CMK (cell line): ENCODE results near the gene PPP2R2D.
"Not testable (repeated sequence)": the region's sequence is repeated elsewhere in the genome, so short reads cannot be mapped to it uniquely, and the experiment has no call there.

Experiments used
- DNase-seq: peaks from one replicate; pipeline ENCODE4 v3.0.0-alpha.2; 2010; ENCODE audit warnings: low read depth

The PPP2R2D gene

DNA sequence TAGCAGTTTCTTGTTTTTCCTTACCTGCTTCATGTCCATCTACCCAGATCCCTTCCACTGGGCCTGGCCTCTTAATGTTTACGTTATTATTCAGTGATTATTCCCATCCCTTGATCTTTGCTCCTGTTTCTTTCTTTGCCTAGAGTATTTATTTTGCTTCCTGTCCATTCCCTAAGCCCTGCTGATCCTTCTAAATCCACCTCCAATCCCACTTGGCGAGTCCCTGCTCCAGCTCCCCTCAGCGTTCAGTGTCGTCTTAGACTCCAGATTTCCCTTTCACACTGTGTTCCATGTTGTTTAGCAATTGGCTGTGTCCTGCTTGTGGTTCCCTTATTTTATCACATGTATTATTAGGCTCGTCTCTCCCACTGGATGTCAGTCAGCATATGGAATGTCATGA lies 7.3 kb downstream of the PPP2R2D start:
- DNase-seq, result no peak

DNA sequence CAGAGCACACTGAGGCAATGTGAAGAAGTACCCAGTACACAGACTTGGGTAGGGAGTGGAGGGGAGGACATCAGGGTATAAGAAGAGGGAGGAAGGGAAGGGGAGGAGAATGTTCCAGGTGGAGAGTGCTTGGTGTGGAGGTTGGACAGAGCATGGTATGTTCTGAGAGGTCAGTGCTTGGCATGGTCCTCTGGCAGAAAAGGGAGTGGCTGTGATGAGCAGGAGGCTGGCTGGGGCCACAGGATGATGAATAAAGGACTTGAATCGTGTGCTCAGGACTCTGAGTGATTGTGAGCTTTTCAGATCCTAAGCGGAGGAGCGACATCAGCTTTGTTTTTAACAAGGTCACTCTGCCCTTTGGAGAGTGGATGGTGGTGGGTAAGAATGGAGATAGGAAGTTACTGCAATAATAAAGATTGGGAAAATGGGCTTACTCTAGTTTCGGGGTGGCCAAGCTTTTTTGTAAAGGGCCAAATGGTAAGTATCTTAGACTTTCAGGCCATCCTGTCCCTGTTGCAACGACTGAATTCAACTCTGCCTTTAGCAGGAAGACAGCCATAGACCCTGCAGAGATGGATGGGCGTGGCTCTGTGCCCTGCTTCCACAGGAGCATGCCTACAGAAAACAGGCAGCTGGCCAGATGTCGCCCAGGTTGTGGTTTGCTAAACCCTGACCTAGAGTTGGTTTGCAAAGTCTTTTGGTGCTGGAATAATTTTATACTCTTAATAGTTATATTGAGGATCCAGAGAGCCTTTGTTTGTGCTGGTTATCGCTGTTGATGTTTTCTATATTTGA lies 8.4 kb downstream of the PPP2R2D start:
- DNase-seq, result no peak

DNA sequence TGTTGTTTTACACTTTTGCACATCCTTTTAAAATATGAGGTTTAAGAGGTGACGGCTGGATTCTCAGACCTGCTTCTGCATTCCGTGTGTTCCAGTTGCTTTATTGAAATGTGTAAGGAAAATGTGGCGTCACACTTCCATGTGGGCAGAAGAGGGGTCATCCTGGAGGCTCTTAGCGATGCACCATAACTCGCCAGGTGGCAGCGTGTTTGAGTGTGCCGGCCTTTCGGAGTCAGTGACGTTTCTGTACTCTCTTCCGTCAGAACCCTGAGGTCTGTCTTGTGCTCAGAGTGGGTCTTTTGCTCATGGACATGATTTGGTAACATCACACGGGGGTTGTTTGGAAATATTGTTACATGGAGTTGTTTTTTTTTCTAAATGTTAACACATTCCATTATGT lies 9.1 kb downstream of the PPP2R2D start:
- no peak for DNase-seq

DNA sequence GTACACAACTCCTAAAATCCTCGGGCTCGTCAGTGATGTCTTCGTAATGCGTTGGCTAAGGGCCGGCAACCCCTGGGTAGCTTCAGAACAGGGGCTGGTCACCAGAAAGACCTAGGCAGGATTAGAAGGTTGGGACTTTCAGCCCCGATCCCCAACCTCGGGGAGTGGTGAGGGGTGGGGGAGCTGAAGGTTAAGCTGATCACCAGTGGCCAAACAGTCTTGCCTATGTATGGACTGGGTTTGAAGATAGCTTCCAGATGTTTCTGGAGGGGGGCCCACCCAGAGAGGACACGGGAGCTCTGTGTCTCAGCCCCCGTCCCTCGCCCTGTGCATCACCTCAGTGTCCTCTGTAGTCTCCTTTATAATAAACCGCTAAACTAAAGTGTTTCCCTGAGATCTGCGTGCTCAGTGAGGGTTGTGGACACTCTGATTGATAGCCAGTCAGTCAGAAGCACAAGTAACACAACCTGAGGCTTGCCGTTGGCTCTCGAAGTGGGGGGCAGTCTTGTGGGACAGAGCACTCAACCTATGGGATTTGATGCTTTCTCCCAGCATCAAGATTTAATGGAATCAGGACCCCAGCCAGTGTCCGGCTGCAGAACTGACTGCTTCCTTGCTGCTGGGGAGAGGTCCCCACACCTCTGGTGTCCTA lies 10.0 kb downstream of the PPP2R2D start:
- no peak for DNase-seq

DNA sequence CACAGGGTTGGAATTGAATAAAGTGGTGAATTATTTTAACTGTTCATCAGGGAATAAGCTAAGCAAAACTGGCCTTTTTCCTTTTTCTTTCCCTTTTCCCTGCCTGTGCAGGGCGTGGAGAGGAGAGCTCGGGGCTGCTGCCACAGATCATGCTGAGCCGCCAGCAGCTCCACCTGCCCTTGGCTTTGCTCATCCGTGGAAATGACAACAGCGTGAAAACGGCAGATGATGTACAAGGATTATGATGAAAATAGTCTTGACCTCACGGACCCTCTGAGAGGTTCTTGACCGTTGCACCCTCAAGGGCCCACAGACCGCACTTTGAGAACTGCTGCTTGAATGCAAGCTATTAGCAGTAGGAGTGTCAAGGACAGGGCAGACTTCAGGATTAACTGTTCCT lies 10.6 kb downstream of the PPP2R2D start:
- no peak for DNase-seq

DNA sequence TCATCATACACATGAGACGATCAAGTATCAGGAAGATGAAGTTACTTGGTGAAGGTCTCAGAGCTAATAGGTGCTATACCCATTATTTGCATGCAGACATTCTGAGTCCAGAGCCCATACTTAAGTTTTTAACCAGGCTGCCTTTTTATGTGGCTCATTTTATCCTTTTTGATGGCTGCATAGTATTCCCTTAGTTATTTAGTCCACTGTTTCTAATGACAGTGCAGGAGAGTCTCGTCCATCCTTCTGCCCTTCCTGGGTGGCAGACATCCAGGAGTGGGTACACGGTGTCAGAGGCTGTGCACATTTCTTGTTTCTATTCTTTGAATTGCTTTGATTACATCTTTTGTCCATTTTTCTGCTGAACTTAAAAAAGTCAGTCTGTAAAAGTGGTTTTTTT lies 11.8 kb downstream of the PPP2R2D start:
- no peak for DNase-seq

DNA sequence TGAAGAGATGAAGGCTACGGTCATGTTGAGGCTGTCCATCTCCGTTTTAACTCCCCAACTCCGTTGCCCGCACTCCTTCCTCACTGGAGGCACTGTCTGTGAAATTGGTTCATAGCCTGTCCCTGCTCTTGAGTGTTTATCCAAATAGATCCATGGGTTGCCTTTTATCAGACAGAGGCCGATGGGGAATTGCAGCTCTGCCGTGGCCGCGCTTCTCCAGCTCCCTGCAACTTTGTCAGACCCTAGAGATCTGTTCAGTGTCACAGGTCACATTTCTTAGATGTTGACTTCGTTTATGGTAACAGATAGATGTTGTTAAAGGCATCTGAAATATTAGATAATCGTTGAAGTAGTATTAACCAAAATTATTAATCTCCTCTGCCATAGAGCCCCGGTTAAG lies 14.7 kb downstream of the PPP2R2D start:
- DNase-seq, result no peak

DNA sequence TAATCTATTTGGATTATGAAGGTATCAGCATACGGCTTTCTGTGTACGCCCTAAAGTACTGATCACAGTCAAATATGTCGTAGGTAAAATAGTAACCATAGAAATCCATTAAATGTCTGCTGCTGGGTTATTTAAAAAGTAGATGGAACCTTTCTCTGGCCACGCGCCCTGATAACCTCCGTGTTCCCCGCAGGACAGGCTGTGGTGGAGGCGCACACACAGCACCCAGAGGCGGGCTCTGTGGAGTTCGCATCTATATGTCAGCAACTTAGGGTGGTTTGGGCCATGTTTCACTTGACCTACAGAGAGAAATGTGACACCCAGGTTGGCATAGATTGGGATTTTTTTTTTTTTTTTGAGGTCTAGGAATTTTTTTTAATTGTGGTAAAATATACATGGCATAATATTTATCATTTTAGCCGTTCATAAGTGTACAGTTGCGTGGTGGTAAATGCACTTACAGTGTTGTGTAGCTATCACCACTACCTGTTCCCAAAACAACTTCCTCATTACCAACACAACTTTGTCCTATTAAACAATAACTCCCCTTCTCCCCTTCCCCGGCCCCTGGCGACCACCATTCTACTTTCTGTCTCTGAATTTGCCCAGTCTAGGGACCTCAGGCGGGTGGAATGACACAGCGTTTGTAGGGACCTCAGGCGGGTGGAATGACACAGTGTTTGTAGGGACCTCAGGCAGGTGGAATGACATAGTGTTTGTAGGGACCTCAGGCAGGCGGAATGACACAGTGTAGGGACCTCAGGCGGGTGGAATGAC lies 15.4 kb downstream of the PPP2R2D start:
- no peak for DNase-seq

DNA sequence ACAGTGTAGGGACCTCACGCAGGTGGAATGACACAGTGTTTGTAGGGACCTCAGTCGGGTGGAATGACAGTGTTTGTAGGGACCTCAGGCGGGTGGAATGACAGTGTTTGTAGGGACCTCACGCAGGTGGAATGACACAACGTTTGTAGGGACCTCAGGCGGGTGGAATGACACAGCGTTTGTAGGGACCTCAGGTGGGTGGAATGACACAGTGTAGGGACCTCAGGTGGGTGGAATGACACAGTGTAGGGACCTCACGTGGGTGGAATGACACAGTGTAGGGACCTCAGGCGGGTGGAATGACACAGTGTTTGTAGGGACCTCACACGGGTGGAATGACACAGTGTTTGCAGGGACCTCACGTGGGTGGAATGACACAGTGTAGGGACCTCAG lies 16.0 kb downstream of the PPP2R2D start:
- DNase-seq, result not testable (repeated sequence)

DNA sequence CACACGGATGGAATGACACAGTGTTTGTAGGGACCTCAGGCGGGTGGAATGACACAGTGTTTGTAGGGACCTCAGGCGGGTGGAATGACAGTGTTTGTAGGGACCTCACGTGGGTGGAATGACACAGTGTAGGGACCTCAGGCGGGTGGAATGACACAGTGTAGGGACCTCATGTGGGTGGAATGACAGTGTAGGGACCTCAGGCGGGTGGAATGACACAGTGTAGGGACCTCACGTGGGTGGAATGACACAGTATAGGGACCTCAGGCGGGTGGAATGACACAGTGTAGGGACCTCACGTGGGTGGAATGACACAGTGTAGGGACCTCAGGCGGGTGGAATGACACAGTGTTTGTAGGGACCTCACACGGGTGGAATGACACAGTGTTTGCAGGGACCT lies 16.7 kb downstream of the PPP2R2D start:
- DNase-seq, result not testable (repeated sequence)

DNA sequence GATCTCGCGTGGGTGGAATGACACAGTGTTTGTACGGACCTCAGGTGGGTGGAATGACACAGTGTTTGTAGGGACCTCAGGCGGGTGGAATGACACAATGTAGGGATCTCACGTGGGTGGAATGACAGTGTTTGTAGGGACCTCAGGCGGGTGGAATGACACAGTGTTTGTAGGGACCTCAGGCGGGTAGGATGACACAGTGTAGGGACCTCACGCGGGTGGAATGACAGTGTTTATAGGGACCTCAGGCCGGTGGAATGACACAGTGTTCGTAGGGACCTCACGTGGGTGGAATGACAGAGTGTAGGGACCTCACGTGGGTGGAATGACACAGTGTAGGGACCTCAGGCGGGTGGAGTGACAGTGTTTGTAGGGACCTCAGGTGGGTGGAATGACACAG lies 18.7 kb downstream of the PPP2R2D start:
- not testable (repeated sequence) for DNase-seq

DNA sequence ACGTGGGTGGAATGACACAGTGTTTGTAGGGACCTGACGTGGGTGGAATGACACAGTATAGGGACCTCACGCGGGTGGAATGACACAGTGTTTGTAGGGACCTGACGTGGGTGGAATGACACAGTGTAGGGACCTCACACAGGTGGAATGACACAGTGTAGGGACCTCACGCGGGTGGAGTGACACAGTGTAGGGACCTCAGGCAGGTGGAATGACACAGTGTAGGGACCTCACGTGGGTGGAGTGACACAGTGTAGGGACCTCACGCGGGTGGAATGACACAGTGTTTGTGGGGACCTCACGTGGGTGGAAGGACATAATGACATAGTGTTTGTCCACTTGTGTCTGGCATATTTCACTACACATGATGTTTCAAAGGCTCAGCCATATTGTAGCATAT lies 19.3 kb downstream of the PPP2R2D start:
- DNase-seq, result no peak

DNA sequence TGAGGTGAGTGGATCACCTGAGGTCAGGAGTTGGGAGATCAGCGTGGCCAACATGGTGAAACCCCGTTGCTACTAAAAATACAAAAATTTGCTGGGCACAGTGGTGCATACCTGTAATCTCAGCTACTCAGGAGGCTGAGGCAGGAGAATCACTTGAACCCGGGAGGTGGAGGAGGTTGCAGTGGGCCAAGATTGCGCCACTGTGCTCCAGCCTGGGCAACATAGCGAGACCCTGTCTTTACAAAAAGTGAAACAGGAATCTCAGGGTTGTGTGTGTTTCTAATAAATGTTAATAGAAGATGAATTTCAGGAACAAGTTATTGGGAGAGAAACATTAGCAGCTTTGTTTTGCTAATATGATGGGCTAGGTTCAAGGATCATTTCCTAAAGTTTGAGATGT lies 19.9 kb downstream of the PPP2R2D start:
- DNase-seq, result no peak

DNA sequence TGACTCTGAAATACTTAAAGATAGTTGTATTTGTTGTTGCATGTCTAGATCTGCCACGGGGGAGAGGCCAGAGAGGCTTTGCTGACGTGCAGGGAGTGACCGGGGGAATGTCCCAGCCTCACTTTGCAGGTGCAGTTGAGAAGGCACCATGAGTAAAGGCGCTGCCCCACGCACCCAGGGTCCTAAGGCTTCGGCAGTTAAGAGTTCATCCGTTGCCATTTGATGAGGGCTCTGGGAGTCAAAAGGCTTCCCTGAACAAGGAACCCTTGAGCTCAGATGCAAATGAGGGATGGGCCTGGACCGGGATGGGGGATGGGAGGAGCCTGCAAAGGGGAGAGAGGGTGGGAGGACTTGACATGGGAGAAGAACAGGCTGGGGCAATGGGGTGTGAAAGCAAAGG lies 20.4 kb downstream of the PPP2R2D start:
- DNase-seq, result no peak

DNA sequence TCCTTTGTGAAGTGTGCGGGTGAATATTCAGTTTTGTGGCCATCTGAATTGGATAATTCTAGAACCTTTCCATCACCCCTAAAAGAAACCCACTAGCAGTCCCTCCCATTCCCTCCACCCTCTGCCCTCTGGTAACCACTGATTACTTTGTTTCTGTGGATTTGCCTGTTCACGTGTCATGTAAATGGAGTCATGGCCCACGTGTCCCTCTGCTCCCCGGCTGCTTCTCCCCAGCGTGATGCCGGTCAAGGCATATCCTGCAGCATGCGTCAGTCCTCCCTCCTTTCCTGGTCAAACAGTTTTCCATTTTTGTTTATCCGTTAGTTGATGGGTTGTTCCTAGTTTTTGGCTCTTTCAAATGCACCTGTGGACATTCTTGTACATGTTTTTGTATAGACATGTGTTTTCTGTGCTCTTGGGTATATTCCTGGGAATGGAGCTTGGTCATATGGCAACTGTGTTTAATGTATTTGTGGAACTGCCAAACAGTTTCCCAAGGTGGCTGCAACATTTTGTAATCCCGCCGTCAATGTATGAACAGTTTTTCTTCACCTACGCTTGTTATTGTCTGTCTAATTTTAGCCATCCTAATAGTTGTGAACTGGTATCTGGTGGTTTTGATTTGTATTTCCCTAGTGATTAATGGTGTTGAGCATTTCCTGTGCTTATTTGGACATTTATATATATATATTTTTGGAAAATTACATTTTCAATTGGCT lies 22.4 kb downstream of the PPP2R2D start:
- DNase-seq, result no peak

DNA sequence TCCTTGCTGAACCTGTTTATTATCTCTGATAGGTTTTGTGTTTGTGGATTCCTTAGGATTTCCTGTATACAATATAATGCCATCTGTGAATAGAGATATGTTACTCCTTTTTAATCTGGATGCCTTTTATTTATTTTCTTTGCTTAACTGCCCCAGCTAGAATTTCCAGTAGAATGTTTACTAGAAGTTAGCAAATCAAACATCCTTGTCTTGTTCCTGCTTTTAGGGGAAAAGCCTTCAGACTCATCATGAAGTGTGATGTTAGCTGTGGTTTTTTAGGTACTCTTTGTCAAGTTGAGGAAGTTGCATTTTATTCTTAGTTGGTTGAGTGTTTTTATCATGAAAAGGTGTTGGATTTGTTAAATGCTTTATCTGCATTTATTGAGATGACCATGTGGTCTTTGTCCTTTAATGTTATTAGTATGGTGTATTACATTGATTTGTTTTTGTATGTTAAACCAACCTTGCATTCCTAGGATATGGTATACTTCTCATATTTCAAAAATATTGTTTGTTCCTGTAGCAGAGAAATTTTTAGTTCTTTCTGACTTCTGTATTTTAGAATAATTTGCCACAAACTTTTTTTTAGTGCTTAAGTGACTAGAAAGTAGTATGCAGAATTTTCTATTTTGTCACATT lies 24.3 kb downstream of the PPP2R2D start:
- no peak for DNase-seq

DNA sequence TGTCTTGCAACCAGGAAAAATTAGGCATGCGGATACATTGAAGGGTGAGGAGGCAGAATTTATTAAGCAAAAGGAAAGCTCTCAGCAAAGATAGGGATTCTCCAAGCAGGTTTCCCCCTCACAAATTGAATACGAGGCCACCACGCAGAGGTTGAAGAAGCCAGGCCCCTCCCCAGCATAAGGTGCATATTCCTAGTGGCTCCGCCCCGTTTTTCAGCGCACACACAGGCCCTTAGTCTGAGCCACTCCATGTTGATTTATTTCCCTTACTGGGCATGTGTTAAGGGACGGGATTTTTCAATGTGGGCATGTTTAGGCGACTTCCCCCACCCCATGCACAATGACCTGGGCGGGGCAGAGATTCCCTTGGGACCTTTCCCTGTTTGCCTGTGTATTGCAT lies 24.9 kb downstream of the PPP2R2D start:
- DNase-seq, result no peak

DNA sequence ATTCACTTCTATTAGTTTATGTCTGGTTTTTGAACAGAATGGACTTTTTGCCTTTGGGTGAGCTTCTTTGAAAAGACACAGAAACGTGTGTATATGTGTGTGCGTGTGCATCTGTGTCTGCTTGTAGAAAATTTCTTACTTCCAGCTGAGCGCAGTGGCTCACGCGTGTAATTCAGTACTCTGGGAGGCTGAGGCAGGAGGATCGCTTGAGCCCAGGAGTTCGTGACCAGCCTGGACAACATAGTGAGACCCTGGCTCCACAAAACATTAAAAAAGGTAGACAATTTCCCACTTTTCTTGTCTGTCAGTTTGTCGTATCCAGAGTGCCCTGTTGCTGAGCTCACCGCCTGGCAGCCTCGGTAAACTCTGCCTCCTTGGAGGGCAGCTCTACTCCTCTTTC lies 25.4 kb downstream of the PPP2R2D start:
- no peak for DNase-seq

DNA sequence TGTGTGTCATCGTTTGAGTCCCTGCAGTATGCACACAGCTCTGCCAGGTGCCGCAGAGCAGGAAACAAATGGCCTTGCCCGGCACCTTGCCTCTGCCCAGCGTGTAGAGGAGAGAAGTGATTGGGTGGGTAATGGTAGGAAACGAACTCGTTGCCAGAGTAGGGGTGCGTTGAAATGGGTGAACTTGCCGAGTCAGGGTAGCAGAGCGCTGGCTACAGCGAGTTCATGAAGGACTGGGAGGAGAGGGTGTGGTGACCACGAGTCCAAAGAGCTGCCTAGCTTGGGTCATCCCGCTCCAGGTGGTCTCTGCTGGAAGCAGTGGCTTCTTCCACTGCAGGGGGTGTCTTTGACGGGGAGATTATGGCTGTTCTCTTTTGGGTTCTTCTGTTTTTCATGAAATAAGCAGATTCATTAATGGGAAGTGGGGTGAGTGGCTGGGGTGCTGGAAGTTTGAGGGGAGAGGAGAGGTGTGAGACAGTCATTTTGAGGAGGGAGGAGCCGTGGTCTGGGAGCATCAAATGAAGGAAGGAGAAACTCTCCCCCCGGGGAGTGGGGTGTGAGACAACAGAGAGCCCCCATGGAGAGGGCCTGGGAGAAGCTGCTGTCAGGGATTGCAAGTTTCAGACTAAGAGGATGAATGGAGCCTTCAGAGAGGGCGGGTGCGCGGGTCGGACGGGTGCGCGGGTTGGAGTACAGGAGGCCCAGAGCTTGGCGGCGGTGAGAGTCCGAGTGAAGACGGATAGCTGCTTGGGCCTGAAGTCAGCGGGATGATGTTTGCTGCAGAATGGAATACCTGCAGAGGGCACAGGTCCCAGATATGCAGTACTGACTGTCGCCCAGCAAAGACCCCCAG lies 26.2 kb downstream of the PPP2R2D start:
- DNase-seq, result no peak

DNA sequence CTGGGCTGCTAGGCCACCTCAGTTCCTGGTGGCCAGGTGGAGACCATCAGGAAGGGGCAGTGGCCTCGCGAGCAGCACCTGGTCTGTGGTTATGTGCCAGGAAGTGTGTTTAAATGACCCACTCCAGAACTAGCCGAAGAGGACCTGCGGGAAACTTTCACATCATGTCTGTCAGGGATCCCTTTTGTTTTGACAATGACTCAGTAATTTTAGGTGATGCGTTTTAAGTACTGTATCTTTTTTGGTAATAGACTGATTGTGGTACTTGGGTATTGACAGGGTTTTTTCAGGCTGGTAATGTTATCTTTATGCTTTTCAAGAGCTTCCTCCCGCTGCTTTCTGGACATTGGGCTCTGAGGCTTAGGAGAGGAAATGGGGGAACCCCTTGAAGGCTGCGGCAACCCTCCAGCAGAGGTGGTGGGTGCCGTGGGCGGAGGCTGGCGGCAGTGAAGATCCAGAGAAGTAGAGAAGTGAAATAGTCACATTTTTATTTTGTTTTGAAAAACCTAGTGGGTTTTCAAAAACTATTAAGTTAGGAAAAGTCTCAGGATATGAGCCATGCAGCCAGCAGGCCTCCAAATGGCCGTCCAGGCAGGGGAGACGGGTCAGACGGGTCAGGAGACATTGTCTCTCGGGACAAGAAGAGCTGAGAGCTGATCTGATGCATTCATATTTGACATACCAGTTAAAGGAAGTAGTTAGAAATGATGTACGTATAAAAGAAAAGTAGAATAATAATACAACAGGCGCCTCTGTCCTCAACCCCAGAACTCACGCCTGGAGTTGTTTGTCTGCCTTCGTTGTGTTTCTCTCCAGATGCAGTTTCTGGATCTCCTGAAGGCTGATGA lies 27.7 kb downstream of the PPP2R2D start:
- no peak for DNase-seq
